Stimulated activated naive CD4-positive, alpha-beta T cell treated with Interleukin-2 at 50 U/mL for 16 hours (primary cell): ENCODE results near the gene DDX3Y.

Experiments
- DNase-seq: peaks from one replicate; lab custom pipeline; 2025; lab: John Stamatoyannopoulos, UW

The DDX3Y gene

GRCh38 chrY:12904618-12905516 lies at the start of gene DDX3Y:
Gene DDX3Y, plus strand, starts transcription at chrY:12904868. Its CDS starts 69 bp downstream, at chrY:12904937.
- no peak for DNase-seq

- no peak for DNase-seq
Measured at GRCh38 chrY:12855791-12856275, 48.8 kb upstream of the DDX3Y start.

- no peak for DNase-seq
Measured at GRCh38 chrY:12867960-12868359, 36.7 kb upstream of the DDX3Y start.

GRCh38 chrY:12896973-12897372 lies 7.7 kb upstream of the DDX3Y start:
- DNase-seq: no peak

GRCh38 chrY:12898604-12899003 lies 6.1 kb upstream of the DDX3Y start:
- no peak for DNase-seq

GRCh38 chrY:12905517-12905872 lies 827 bp downstream of the DDX3Y start:
- DNase-seq: no peak

- DNase-seq: no peak
Measured at GRCh38 chrY:12905895-12906294, 1.2 kb downstream of the DDX3Y start.

GRCh38 chrY:12913541-12913940 lies 8.9 kb downstream of the DDX3Y start:
- no peak for DNase-seq

- DNase-seq: no peak
Measured at GRCh38 chrY:12928043-12928442, 23.4 kb downstream of the DDX3Y start.

GRCh38 chrY:12941725-12942687 lies 37.3 kb downstream of the DDX3Y start:
- DNase-seq: no peak
